ENCODE measurements around the gene DSC2.

DNA sequence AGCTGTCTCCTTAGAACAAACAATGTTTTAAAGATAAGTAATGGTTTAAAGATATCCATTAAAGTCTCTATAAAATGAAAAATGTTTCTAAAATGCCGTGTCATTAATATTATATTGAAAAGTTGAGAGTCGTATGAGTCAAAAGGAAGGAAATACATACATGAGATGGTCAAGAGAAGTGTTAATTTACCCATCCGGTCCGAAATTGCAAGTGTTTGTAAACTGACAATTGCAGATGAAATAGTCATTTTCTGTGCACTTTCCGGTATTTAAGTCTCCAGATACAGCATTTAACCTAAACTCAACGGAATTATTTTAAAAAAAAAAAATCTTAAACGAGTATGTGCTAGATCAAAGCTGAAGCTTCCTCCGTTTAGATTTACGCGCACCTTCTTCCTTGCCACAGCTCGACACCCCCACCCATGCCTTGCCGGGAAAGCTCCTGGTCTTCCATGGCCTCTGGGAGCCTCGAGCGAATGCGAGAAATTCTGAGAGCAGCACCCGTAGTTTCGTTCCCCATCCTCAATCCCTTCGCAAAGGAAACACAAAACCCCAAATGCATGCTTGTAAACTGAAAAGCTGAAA is 61.4 kb downstream of the DSC2 start:
- no peak for TF ChIP-seq CTCF (IDR thresholded peaks at IDR 0.05; ENCODE audit: insufficient read depth, low read length)
- no peak for TF ChIP-seq POLR2AphosphoS5 (IDR thresholded peaks at IDR 0.05; ENCODE audit: low read depth)
- no peak for TF ChIP-seq REST (IDR thresholded peaks at IDR 0.05; ENCODE audit: insufficient replicate concordance, low read depth)
- TF ChIP-seq GABPA (IDR thresholded peaks at IDR 0.05; ENCODE audit: low read depth), result no peak
